Activated CD4-positive, alpha-beta T cell treated with anti-CD3 and anti-CD28 coated beads, Interleukin-2, Interleukin-4, amounts not matched to agents 100 ng/mL and 50 ng/mL, durations not matched to agents 16 hours and 8 hours (primary cell): ENCODE data around the gene PM20D2.

ENCODE experiments used
- DNase-seq: peaks from one replicate; pipeline ENCODE4 v3.0.0-alpha.2; 2020; ENCODE audit warnings: low spot score

The PM20D2 gene

DNA sequence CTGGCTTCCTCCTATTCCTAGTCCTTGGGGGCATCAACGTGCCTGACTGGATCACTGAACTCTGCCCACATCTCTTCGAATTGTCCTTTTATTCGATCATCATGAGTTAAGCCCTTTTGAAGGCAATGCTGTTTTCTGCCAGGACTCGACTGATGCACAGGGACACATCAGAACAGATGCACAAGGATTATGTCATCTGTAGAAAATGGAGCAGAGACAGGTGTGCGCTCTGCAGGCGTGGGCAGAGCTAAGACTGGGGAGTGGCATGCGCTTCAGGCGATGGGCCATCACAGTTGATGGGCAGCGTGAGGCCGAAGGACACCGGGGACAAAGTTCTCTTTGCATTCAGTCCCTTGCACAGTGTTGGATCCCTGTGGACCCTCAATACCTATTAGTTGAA lies 58.2 kb downstream of the PM20D2 start:
- no peak for DNase-seq

DNA sequence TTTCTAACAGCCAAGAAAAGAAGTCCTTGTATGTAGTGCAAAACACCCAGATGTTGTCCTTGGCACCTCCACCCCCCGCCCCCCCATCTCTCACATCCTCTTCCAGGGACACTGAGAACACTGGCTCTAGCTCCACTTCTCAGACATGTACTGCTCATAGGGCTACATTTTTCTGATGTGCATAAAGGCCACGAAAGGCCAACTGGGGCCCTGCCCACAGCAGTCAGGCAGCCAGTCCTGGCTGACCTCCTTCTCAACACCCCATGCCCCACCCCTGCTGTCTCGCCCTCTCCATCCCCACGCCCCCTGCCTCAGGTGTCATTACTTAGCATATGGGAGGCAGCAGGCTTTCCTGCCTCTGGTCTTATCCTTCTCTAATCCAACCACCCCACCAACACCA lies 60.0 kb downstream of the PM20D2 start:
- DNase-seq = no peak

GRCh38 chr6:89208551-89208950 lies 62.7 kb downstream of the PM20D2 start:
- no peak for DNase-seq

DNA sequence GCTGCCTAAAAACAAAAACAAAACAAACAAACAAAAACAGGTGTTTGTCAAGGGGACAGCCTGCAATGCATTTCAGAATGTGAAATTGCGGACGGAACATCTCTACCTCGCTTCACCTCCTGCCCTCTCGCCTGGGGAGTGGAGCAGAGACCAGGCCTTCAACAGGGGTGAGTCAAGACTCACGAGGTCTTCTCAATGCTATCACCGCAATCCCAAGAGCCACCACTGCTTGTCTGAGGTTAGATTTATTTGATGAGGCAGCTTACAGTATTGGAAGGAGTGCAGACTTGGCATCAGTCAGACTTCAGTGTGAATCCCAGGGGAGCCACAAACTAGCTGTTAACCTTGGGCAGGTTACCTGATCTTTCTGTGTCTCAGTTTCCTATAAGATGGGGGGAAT lies 63.6 kb downstream of the PM20D2 start:
- DNase-seq = no peak

- no peak for DNase-seq
Observed at GRCh38 chr6:89212472-89212871, 66.6 kb downstream of the PM20D2 start.

GRCh38 chr6:89214197-89214596 lies 68.3 kb downstream of the PM20D2 start:
- no peak for DNase-seq
